Fibroblast of skin of left quadriceps (primary cell): ENCODE data around the gene RGS12.

ENCODE experiments used
- DNase-seq, 2 experiments: peaks; one replicate each; pipeline ENCODE4 v3.0.0-alpha.2; 2013; ENCODE audit warnings: low read depth in 2 of 2

Gene RGS12

GRCh38 chr4:3311095-3311372 is 18.2 kb downstream of the RGS12 start:
- DNase-seq: no peak

- no peak for DNase-seq
Measured at GRCh38 chr4:3311489-3312171, 18.8 kb downstream of the RGS12 start.

- no peak for DNase-seq
Measured at GRCh38 chr4:3312362-3312761, 19.5 kb downstream of the RGS12 start.

GRCh38 chr4:3313139-3313538 is 20.3 kb downstream of the RGS12 start:
- no peak for DNase-seq

GRCh38 chr4:3313556-3314228 is 20.9 kb downstream of the RGS12 start:
- DNase-seq: no peak

- DNase-seq: no peak
Measured at GRCh38 chr4:3314706-3315260, 22.0 kb downstream of the RGS12 start.

- DNase-seq: no peak
Measured at GRCh38 chr4:3315566-3315965, 22.7 kb downstream of the RGS12 start.

- DNase-seq: no peak
Measured at GRCh38 chr4:3316146-3316545, 23.3 kb downstream of the RGS12 start.

GRCh38 chr4:3317011-3317655 is 24.3 kb downstream of the RGS12 start:
- DNase-seq: no peak

- no peak for DNase-seq
Measured at GRCh38 chr4:3317656-3318211, 24.9 kb downstream of the RGS12 start.

- no peak for DNase-seq
Measured at GRCh38 chr4:3318561-3319021, 25.8 kb downstream of the RGS12 start.

GRCh38 chr4:3320361-3321023 is 27.7 kb downstream of the RGS12 start:
- DNase-seq: no peak

GRCh38 chr4:3321295-3321889 is 28.6 kb downstream of the RGS12 start:
- DNase-seq: no peak

GRCh38 chr4:3322059-3322550 is 29.3 kb downstream of the RGS12 start:
- no peak for DNase-seq

- DNase-seq: no peak
Measured at GRCh38 chr4:3323071-3323481, 30.3 kb downstream of the RGS12 start.

- no peak for DNase-seq
Measured at GRCh38 chr4:3324093-3324815, 31.4 kb downstream of the RGS12 start.

- no peak for DNase-seq
Measured at GRCh38 chr4:3328814-3329663, 36.2 kb downstream of the RGS12 start.

GRCh38 chr4:3329887-3330286 is 37.1 kb downstream of the RGS12 start:
- no peak for DNase-seq

GRCh38 chr4:3330707-3331106 is 37.9 kb downstream of the RGS12 start:
- DNase-seq: no peak
